Heart right ventricle (tissue), 16 donors: ENCODE data around the gene AMOTL2. TPM values are rescaled to one million over a fixed set of nuclear protein-coding genes. Genes with fewer than 3 reads are reported as not detected.
A peak's percentile ranks its signal among the peaks of the same experiment; 100 is the strongest.

Experiments used
- ATAC-seq, 8 donors: fragments of 200-7000 bp; cut with Tn5 transposase; one replicate each; pipeline ENCODE4 v1.9.1; 2020; ENCODE audit warnings: mild to moderate bottlenecking in 8 of 8, moderate library complexity in 8 of 8, moderate number of reproducible peaks in 1 of 8
- DNase-seq, 2 donors: peaks; one replicate each; pipeline ENCODE4 v3.0.0-alpha.2; 2020
- H3K27ac ChIP-seq, 10 donors: fragments of 200-600 bp; sonication (generic) in 2 of 10; one replicate each; pipeline versions ENCODE4 v1.5.0 to v1.8.0; 2020 to 2022; ENCODE audit warnings: mild to moderate bottlenecking in 3 of 10
- H3K27me3 ChIP-seq, 7 donors: fragments of 200-600 bp; one replicate each; pipeline ENCODE4 v1.8.0; 2021 to 2022; ENCODE audit warnings: mild to moderate bottlenecking in 2 of 7
- H3K36me3 ChIP-seq, 9 donors: fragments of 200-600 bp; sonication (generic) in 1 of 9; one replicate each; pipeline versions ENCODE4 v1.5.0 to v1.8.0; 2020 to 2022; ENCODE audit warnings: mild to moderate bottlenecking in 2 of 9
- H3K4me1 ChIP-seq, 9 donors: fragments of 200-600 bp; sonication (generic) in 1 of 9; one replicate each; pipeline versions ENCODE4 v1.5.0 to v1.8.0; 2020 to 2022; ENCODE audit warnings: mild to moderate bottlenecking in 4 of 9
- H3K4me3 ChIP-seq, 10 donors: fragments of 200-600 bp; sonication (generic) in 2 of 10; one replicate each; pipeline versions ENCODE4 v1.5.0 to v1.8.0; 2020 to 2022; ENCODE audit warnings: mild to moderate bottlenecking in 7 of 10, moderate library complexity in 2 of 10
- H3K9me3 ChIP-seq, 11 donors: fragments of 200-600 bp in 10 of 11; sonication (generic) in 2 of 11; one replicate each; pipeline versions ENCODE4 v1.5.0 to v1.8.0; 2013 to 2022; ENCODE audit warnings: mild to moderate bottlenecking in 2 of 11, control low read depth in 1 of 11, moderate library complexity in 1 of 11
- WGBS, 2 donors: extraction: QIAGEN DNeasy Blood & Tissue Kit; methylation state at CpG; one replicate each; pipeline ENCODE4 v1.1.7; 2013; ENCODE audit warnings: inconsistent platforms in 1 of 2; 5-methylcytosine and 5-hydroxymethylcytosine counted together
- intact Hi-C, 10 donors: fragments of 100-400 bp; cut with DNase I; formaldehyde crosslinking; loops; one replicate each; pipeline versions ENCODE4 v1.11.1 to v1.14.2; 2022
- polyA plus RNA-seq, 2 donors: library from polyadenylated mRNA; stranded (reverse); fragments of 200-250 nt; gene quantifications; one replicate each; pipeline ENCODE4 v1.2.3, GENCODE V29; 2013
- total RNA-seq, 10 donors: library from RNA; stranded (reverse); fragmentation: NEBNext Ultra II Directional in 3 of 10; extraction: Animal tissue kit (Norgen Biotek cat#: 25700) in 3 of 10; gene quantifications; one replicate each; pipeline versions ENCODE4 v1.2.1 to v1.2.4, GENCODE V29; 2021 to 2023
- TF ChIP-seq, protein P1 (sequence below), 9 donors: fragments of 200-600 bp; sonication (generic) in 2 of 9; IDR thresholded peaks; one replicate each; pipeline versions ENCODE4 v1.5.0 to v1.8.0; 2021 to 2022; ENCODE audit warnings: antibody characterized with exemption in 9 of 9, mild to moderate bottlenecking in 5 of 9, moderate library complexity in 1 of 9
- donor health status: Arrhythmogenic right ventricular cardiomyopathy.
- donor health status: ischemic (EF 13 %, LVEDD 7.1; RV severe dilation, severe dysfunction).
- donor health status: healthy with polysubstance abuse.
- donor health status: DM: no; HTN: yes; CAD: no.
- donor health status: DM: no; HTN: no; CAD: no.
- donor health status: ischemic (EF 25% LVEDD 6.9; RV normal size, moderate dysfunction).
- donor health status: ischemic (EF 25% LVEDD 5.7; RV mildly dilated, moderate dysfunction).
- donor health status: healthy.
- donor health status: DM: yes; HTN: yes; CAD: no.
- donor health status: Ischemic cardiomyopathy.
- donor health status: ischemic (EF 35%, LVEDD 5.7; RV mildly dilated, moderate dysfunction).
- donor health status: nonischemic (EF 11% LVEDD 7.7; RV severe dilation, severe dysfunction).
- donor health status: DM: yes; HTN: yes; CAD: no.
- donor health status: PGD.
- donor health status: ischemic (EF 29% LVEDD 5.4; RV normal size, mild dysfunction).
- donor health status: nonischemic (EF 23%, LVEDD 6.1; RV moderate dilation, normal function).

AMOTL2 gene
- total and polyA plus RNA-seq, 12 donors, result 18.7 to 96.6 (median 54.1) TPM

DNA sequence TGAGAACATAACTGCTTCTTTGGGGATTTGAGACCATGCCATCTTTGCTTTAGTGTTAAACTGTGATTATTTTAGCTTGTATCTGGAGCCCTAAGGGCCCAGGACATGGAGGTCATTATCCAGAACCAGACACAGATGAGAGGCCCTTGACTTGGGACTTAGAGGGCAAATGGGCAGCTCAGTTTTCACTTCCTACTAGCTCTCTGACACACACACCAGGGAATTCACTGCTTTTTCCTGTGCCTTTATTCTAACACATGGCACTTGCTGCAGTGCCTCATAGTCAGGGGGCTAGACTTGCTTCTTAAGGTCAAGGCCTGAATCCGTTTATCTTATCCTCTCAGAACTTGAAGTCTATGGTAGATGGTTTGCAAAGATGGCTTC lies 33.3 kb downstream of the AMOTL2 start:
- Histone ChIP-seq H3K27me3 (no peaks in the 10 kb centered on the region), H3K4me1 (peaks cover 0 to 13% (median 7%) of the 10 kb centered on the region in 9 donors), H3K9me3 (peaks cover 0 to 4% (median under 1%) of the 10 kb centered on the region in 11 donors), H3K36me3 (no peaks in the 10 kb centered on the region), H3K4me3 (no peak overlapping the region), H3K27ac (no peak overlapping the region)
- ATAC-seq, result no peak
- TF ChIP-seq, protein P1, sequence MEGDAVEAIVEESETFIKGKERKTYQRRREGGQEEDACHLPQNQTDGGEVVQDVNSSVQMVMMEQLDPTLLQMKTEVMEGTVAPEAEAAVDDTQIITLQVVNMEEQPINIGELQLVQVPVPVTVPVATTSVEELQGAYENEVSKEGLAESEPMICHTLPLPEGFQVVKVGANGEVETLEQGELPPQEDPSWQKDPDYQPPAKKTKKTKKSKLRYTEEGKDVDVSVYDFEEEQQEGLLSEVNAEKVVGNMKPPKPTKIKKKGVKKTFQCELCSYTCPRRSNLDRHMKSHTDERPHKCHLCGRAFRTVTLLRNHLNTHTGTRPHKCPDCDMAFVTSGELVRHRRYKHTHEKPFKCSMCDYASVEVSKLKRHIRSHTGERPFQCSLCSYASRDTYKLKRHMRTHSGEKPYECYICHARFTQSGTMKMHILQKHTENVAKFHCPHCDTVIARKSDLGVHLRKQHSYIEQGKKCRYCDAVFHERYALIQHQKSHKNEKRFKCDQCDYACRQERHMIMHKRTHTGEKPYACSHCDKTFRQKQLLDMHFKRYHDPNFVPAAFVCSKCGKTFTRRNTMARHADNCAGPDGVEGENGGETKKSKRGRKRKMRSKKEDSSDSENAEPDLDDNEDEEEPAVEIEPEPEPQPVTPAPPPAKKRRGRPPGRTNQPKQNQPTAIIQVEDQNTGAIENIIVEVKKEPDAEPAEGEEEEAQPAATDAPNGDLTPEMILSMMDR (IDR thresholded peaks at IDR 0.05), result no peak
- intact Hi-C loops, result no loop called here
- no peak for DNase-seq
- WGBS, 2 donors, result 66 to 84% methylated on average over 1 of the region's 1 CpG

DNA sequence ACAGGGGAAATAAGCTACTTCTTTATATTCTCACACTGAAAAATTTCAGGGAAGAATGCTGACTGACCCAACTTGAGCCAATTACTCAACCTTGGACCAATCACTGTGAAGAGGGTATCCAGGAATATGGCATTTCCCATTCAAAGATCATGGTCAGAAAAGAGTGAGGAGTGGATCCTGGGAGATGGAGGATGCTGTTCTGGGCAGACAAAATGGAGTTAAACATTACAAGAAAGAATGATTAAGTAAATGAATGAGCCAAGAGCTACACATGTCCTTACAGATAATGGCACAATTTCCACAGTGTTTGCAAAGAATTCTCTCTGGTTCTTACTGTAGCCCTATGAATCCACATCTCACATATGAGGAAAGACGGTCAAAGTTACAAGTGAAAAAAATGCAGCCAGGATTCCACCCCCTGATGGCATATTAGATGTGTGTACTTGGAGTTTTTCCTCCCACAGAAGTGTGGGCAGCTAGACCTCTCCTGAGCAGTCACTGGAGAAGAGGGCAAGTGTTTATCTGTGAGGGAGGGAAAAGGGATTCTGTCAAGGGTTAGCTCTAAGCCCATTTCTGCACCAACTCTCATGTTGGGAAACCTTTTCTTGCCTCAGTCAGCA lies 33.8 kb downstream of the AMOTL2 start:
- H3K27ac ChIP-seq, result no peak overlapping the region
- no peak for DNase-seq
- 79 to 83% methylated on average over 1 of the region's 1 CpG for WGBS, 2 donors
- H3K27me3 ChIP-seq, result no peaks in the 10 kb centered on the region
- no peak overlapping the region for H3K4me3 ChIP-seq
- peaks cover 0 to 16% (median 7%) of the 10 kb centered on the region in 9 donors for H3K4me1 ChIP-seq
- H3K9me3 ChIP-seq, result peaks cover 0 to under 1% (median 0%) of the 10 kb centered on the region in 11 donors
- intact Hi-C loops, result no loop called here
- ATAC-seq, result no peak
- TF ChIP-seq, protein P1 (IDR thresholded peaks at IDR 0.05), result no peak
- no peaks in the 10 kb centered on the region for H3K36me3 ChIP-seq

DNA sequence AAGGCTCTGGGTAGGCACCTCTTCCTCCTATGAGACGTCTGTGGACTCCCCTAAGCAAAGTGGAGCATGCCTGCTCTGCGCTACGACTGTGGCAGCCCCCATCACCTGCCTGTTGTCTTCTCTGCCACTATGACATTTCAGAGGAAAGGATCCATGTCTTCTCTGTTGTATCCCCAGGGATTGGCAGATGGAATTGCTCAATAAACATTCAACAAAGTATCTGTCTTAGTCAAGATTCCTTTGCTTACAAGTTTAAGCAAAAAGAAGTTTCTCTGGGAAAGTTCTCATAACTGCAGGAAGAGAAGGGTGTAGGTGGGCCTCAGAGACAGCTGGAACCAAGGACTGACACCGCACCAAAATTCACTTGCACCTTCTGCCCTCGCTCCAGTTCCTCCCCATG lies 34.3 kb downstream of the AMOTL2 start:
- intact Hi-C loops, result no loop called here
- Histone ChIP-seq H3K4me3 (no peak overlapping the region), H3K36me3 (no peaks in the 10 kb centered on the region), H3K9me3 (no peaks in the 10 kb centered on the region), H3K4me1 (peaks cover 0 to 22% (median 10%) of the 10 kb centered on the region in 9 donors), H3K27ac (no peak overlapping the region), H3K27me3 (no peaks in the 10 kb centered on the region)
- WGBS, 2 donors, result 81 to 89% methylated on average over 5 of the region's 5 CpGs
- ATAC-seq, result peak in 1 of 8 donors; percentile 8
- no peak for DNase-seq
- TF ChIP-seq, protein P1 (IDR thresholded peaks at IDR 0.05), result no peak

DNA sequence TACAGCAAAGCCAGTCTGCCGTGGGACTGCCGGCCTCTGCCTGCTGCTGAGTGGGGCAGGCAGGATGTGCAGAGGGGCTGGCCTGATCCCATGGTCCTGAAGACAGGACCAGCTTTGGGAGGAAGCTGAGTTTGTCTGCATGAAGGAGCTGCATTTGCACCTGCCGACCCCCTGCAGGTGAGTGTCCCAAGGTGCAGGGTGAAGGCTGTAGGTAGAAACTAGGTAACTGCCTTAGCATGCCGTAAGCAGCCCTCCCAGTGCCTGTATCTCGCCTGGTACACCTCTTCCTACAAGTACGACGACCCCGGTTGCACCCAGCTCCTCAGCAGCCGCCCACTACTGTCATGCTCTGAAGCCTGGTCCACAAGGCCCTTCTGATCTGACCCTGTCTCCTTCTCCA lies 34.9 kb downstream of the AMOTL2 start:
- 95 to 97% methylated on average over 9 of the region's 9 CpGs for WGBS, 2 donors
- no peaks in the 10 kb centered on the region for H3K36me3 ChIP-seq
- ATAC-seq, result no peak

More for the DNA sequence above, 34.9 kb downstream of the AMOTL2 start:
- no peaks in the 10 kb centered on the region for H3K27me3 ChIP-seq
- intact Hi-C loops, result no loop called here
- H3K27ac ChIP-seq, result no peak overlapping the region
- no peak for DNase-seq
- TF ChIP-seq, protein P1 (IDR thresholded peaks at IDR 0.05), result no peak
- peaks cover 2 to 27% (median 16%) of the 10 kb centered on the region in 9 donors for H3K4me1 ChIP-seq
- no peaks in the 10 kb centered on the region for H3K9me3 ChIP-seq
- H3K4me3 ChIP-seq, result no peak overlapping the region
